GM18519 (cell line): Measurements from ENCODE around the gene SF3A2.

Experiments used
- ATAC-seq: cut with Tn5 transposase; IDR thresholded peaks from one replicate; pipeline ENCODE4 v1.9.1; 2021; ENCODE audit warnings: mild to moderate bottlenecking, moderate library complexity; ENCODE audit not compliant: unreplicated experiment, low FRiP score

Gene SF3A2

GRCh38 chr19:2239771-2240770 lies 3.4 kb downstream of the SF3A2 start:
- ATAC-seq, result no peak

GRCh38 chr19:2240881-2241760 lies 4.5 kb downstream of the SF3A2 start:
- no peak for ATAC-seq

- ATAC-seq, result no peak
Measured at GRCh38 chr19:2242092-2242537, 5.5 kb downstream of the SF3A2 start.

GRCh38 chr19:2242816-2243215 lies 6.2 kb downstream of the SF3A2 start:
- no peak for ATAC-seq

GRCh38 chr19:2243274-2244124 lies 6.9 kb downstream of the SF3A2 start:
- ATAC-seq, result no peak

GRCh38 chr19:2244125-2244411 lies 7.4 kb downstream of the SF3A2 start:
- no peak for ATAC-seq

- ATAC-seq, result no peak
Measured at GRCh38 chr19:2244486-2244885, 7.9 kb downstream of the SF3A2 start.

- no peak for ATAC-seq
Measured at GRCh38 chr19:2245273-2245672, 8.6 kb downstream of the SF3A2 start.

- ATAC-seq, result no peak
Measured at GRCh38 chr19:2246014-2246620, 9.5 kb downstream of the SF3A2 start.

- no peak for ATAC-seq
Measured at GRCh38 chr19:2246801-2247361, 10.3 kb downstream of the SF3A2 start.

GRCh38 chr19:2247433-2248101 lies 10.9 kb downstream of the SF3A2 start:
- ATAC-seq, result no peak

- ATAC-seq, result no peak
Measured at GRCh38 chr19:2248136-2249009, 11.7 kb downstream of the SF3A2 start.

- no peak for ATAC-seq
Measured at GRCh38 chr19:2249010-2249866, 12.6 kb downstream of the SF3A2 start, which contains the start of gene AMH. AMH (plus strand) TSS chr19:2249323; CDS start chr19:2249333, 10 bp downstream.

GRCh38 chr19:2249880-2250765 lies 13.5 kb downstream of the SF3A2 start:
- no peak for ATAC-seq

GRCh38 chr19:2250766-2251105 lies 14.1 kb downstream of the SF3A2 start:
- ATAC-seq, result no peak
